ENCODE measurements around the gene TCEAL8. TPM values are rescaled to one million over a fixed set of nuclear protein-coding genes. Genes with fewer than 3 reads are reported as not detected.
A peak's percentile ranks its signal among the peaks of the same experiment; 100 is the strongest.
"Not testable (repeated sequence)": the region's sequence is repeated elsewhere in the genome, so short reads cannot be mapped to it uniquely, and the experiment has no call there.

Gene TCEAL8
- total RNA-seq, 2 donors from 2014 or later = 47.8 to 66.6 TPM

DNA sequence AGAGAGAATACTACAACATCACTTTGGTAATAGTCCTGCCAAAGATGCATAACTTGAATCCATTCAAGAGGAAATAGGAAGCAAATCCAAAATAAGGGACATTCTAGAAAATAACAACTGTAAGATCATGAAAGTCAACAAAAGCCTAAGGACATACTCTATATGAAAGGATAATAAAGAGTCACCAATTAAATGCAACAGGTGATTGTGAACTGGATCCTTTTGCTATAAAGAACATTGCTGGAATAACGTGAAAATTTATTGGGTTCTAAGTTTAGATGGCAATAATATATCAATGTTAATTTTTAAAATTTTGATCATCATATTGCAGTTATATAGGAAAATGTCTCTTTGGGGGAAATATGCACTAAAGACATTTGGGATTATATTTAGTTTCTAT, 20.1 kb downstream of the TCEAL8 start:
- no peaks in the 10 kb centered on the region for H3K27me3 ChIP-seq
- DNase-seq (ENCODE audit: low spot score) = no peak
- no peaks in the 10 kb centered on the region for H3K36me3 ChIP-seq
- H3K27ac ChIP-seq = no peak overlapping the region
- TF ChIP-seq, protein P1, sequence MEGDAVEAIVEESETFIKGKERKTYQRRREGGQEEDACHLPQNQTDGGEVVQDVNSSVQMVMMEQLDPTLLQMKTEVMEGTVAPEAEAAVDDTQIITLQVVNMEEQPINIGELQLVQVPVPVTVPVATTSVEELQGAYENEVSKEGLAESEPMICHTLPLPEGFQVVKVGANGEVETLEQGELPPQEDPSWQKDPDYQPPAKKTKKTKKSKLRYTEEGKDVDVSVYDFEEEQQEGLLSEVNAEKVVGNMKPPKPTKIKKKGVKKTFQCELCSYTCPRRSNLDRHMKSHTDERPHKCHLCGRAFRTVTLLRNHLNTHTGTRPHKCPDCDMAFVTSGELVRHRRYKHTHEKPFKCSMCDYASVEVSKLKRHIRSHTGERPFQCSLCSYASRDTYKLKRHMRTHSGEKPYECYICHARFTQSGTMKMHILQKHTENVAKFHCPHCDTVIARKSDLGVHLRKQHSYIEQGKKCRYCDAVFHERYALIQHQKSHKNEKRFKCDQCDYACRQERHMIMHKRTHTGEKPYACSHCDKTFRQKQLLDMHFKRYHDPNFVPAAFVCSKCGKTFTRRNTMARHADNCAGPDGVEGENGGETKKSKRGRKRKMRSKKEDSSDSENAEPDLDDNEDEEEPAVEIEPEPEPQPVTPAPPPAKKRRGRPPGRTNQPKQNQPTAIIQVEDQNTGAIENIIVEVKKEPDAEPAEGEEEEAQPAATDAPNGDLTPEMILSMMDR (IDR thresholded peaks at IDR 0.05) = no peak
- no peaks in the 10 kb centered on the region for H3K9me3 ChIP-seq
- H3K4me1 ChIP-seq = no peaks in the 10 kb centered on the region
- no peak overlapping the region for H3K4me3 ChIP-seq

DNA sequence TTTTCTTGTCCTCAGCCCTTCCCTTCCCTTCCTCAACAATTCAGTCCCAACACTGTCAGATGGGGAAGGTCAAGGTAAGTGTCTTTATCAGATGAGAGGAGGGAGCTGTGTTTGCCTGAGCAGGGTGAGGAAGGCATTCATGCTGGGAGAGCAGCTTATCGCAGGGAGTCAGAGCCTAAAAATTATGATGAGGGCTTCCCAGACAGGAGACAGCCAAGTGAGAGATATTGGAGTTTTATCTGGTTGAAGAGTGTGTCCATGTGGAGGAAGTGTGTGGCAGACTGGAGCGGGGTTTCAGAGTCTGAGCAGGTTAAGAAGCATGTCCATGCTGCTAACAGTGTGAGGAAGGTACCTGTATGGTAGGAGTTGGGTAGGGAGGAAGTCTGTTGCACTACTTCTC, 21.7 kb downstream of the TCEAL8 start:
- H3K9me3 ChIP-seq = no peaks in the 10 kb centered on the region
- TF ChIP-seq, protein P1 (IDR thresholded peaks at IDR 0.05) = no peak
- H3K4me3 ChIP-seq = no peak overlapping the region
- H3K27ac ChIP-seq = no peak overlapping the region
- no peak for DNase-seq (ENCODE audit: low spot score)
- no peaks in the 10 kb centered on the region for H3K27me3 ChIP-seq
- no peaks in the 10 kb centered on the region for H3K36me3 ChIP-seq
- no peaks in the 10 kb centered on the region for H3K4me1 ChIP-seq

DNA sequence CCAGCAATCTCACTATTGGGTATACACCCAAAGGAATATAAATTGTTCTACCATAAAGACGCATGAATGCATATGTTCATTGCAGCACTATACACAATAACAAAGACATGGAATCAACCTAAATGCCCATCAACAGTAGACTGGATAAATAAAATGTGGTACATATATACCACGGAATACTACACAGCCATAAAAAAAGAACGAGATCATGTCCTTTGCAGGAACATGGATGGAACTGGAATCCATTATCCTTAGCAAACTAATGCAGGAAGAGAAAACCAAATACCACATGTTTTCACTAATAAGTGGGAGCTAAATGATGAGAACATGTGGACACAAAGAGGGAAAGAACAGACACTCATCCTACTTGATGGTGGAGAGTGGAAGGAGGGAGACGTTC, 29.0 kb downstream of the TCEAL8 start:
- not testable (repeated sequence) for H3K4me3 ChIP-seq; H3K27me3 ChIP-seq; H3K4me1 ChIP-seq; DNase-seq (ENCODE audit: low spot score); H3K36me3 ChIP-seq; H3K27ac ChIP-seq; H3K9me3 ChIP-seq

DNA sequence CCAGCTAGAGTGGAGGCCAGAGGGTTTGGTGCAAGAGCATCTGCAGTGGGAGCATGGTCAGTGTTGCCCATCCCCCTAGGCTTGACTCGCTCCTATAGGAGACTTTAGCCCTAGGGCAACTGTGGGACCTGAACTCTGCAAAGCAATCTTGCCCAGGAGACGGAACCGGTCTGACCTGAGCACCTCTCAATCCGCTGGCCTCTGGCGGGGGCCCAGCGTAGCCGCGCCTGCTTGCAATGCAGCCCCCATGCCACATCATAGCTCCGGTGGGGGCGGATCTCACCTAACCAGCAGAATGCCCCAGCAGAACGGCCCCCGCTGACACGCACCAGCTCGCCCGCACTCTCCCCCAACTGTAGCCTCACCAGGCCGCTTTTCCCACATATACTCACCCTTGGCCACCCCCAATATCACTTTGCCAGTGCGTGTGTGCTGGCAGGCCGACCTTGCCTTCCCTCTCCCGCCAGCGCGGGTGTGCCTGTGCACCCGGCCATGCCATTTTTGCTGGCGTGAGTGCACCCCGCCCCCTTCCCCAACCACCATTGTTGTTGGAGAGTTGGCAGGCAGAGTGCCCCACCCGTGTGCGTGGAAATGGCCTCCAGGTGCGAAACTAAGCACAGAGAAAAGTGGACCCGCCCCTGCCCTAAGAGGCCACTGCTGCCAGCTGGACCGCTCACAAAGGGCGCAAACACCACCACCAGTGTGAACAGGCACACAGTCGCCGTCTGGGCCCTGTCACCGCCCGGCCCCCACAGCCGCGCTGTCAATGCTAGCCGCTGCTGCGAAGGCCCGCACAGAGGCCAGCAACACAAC, 34.2 kb downstream of the TCEAL8 start:
- H3K9me3 ChIP-seq = peaks cover 0 to 3% of the 10 kb centered on the region in 2 donors
- TF ChIP-seq, protein P1 (IDR thresholded peaks at IDR 0.05) = no peak
- no peak overlapping the region for H3K4me3 ChIP-seq
- no peaks in the 10 kb centered on the region for H3K36me3 ChIP-seq
- H3K4me1 ChIP-seq = no peaks in the 10 kb centered on the region
- peak overlapping the region in 1 of 2 donors; percentile 10 for H3K27ac ChIP-seq
- no peaks in the 10 kb centered on the region for H3K27me3 ChIP-seq
- no peak for DNase-seq (ENCODE audit: low spot score)

DNA sequence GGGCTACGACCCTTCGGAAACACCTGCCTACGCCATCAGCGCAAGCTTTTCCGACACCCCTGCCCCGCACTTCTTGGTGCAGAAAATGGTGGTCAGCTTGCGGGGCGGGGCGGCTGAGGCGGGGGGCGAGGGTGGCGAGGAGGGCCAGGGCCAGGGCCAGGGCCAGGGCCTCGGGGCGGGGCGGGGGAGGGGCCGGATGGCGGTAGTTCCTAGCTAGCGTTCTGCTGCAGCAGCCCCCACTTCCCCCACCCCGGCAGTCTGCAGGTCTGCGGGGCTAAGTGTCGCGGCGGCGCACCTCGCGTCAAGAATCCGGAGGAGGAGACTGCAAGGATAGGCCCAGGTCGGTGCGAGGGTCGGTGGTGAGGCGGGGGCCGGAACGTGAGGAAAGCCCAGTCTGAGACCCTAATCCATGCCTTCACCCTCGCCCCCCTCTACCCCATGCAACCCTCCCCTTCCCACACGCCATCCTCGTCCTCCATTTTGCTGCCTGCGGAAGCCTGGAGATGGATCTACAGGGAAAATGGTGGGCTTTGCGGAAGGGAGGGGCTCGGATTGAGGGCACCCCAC, 39.4 kb downstream of the TCEAL8 start:
- DNase-seq (ENCODE audit: low spot score) = no peak

DNA sequence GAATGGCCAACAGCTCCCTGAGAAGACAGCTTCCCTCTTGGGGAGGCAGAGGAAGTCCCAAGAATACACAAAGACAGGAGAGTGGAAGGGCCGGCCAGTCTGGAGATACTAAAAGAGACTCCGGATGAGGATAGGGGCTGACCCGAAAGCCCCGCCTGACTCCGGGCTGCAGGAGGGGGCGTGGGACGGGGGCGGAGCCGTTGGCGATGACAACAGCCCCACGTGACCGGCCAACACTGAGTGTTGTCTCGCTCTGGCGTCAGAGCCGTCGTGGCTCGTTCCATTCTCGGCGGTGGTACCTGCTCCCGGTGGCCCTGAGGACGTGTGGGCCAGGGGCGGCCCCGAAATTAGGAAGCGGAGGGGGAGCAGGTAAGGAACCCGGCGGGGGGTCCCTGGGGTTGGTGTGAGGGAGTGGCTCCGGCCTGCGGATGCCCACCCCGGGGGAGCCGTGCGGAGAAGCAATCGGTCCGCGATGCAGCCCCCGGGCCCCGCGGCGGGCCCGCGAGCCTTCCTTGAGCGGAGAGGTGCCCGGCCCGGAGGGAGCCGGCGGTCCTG, 40.0 kb downstream of the TCEAL8 start, which contains the start of gene BEX4:
Gene BEX4, plus strand, starts transcription at position 239 of the 555 bp plus-strand sequence. CDS start 1,046 bp downstream, outside the sequence.
- Histone ChIP-seq H3K9me3 (no peaks in the 10 kb centered on the region), H3K4me1 (no peaks in the 10 kb centered on the region), H3K36me3 (no peaks in the 10 kb centered on the region), H3K27ac (peak within 1 kb of the TSS; percentile 89 to 94), H3K4me3 (peak within 1 kb of the TSS; percentile 69), H3K27me3 (no peaks in the 10 kb centered on the region)
- DNase-seq (ENCODE audit: low spot score) = peak; percentile 84
- TF ChIP-seq, protein P1 (IDR thresholded peaks at IDR 0.05) = no peak

More for the DNA sequence above, 39.4 kb downstream of the TCEAL8 start:
- H3K4me1 ChIP-seq = no peaks in the 10 kb centered on the region
- H3K9me3 ChIP-seq = no peaks in the 10 kb centered on the region
- peak overlapping the region; percentile 89 to 94 for H3K27ac ChIP-seq
- H3K27me3 ChIP-seq = no peaks in the 10 kb centered on the region
- TF ChIP-seq, protein P1 (IDR thresholded peaks at IDR 0.05) = no peak
- H3K36me3 ChIP-seq = no peaks in the 10 kb centered on the region
- peak overlapping the region; percentile 69 for H3K4me3 ChIP-seq

Data from right atrium auricular region (tissue), 2 donors.